Cardiac muscle cell (in vitro differentiated cells and primary cell): ENCODE data around the gene MPND. TPM values are rescaled to one million over a fixed set of nuclear protein-coding genes. Genes with fewer than 3 reads are reported as not detected.

ENCODE experiments used
- DNase-seq, 2 donors: peaks; one replicate each; pipeline versions ENCODE4 v3.0.0 to v3.0.0-alpha.2; 2010 to 2017; ENCODE audit warnings: low read depth in 1 of 2, low spot score in 1 of 2
- H3K27ac ChIP-seq: fragments of 200-600 bp; sonication (generic); 2 replicates; pipeline ENCODE4 v1.5.1; 2016
- H3K27me3 ChIP-seq: fragments of 200-600 bp; sonication (generic); 2 replicates; pipeline ENCODE4 v1.6.0; 2016; ENCODE audit warnings: control low read depth
- H3K36me3 ChIP-seq: fragments of 200-600 bp; sonication (generic); 2 replicates; pipeline ENCODE4 v1.5.1; 2016; ENCODE audit warnings: control low read depth
- H3K4me1 ChIP-seq: fragments of 200-600 bp; sonication (generic); 2 replicates; pipeline ENCODE4 v1.8.1; 2017; ENCODE audit warnings: low read depth, mild to moderate bottlenecking, mixed run types
- H3K4me3 ChIP-seq: fragments of 200-600 bp; sonication (generic); 2 replicates; pipeline ENCODE4 v1.5.1; 2016; ENCODE audit warnings: mild to moderate bottlenecking
- H3K9me3 ChIP-seq: fragments of 200-600 bp; sonication (generic); 2 replicates; pipeline ENCODE4 v1.5.1; 2017; ENCODE audit warnings: low read depth, mild to moderate bottlenecking, control low read depth
- CTCF ChIP-seq: IDR thresholded peaks from 2 replicates; pipeline ENCODE4 v1.5.1; 2012; ENCODE audit warnings: low read depth, mild to moderate bottlenecking, low read length
- polyA plus RNA-seq: library from polyadenylated mRNA; unstranded; fragments of >200 nt; fragmentation: Nextera tagmentation; extraction: Ambion mirVana; gene quantifications from 2 replicates; pipeline ENCODE4 v1.2.1, GENCODE V29; 2016
- total RNA-seq: library from RNA; depleted of rRNA; stranded (reverse); fragments of >200 nt; gene quantifications from 2 replicates; pipeline ENCODE4 v1.2.3, GENCODE V29; 2016

Gene MPND
- total and polyA plus RNA-seq, 2 experiments from 2014 or later, result 19.2 to 19.8 TPM

GRCh38 chr19:4390567-4391305, 47.4 kb downstream of the MPND start:
- Histone ChIP-seq H3K36me3 (peaks cover 2% of the 10 kb centered on the region), H3K4me1 (peaks cover 55% of the 10 kb centered on the region), H3K27ac (peak overlapping the region; percentile 96), H3K9me3 (no peaks in the 10 kb centered on the region), H3K27me3 (no peaks in the 10 kb centered on the region), H3K4me3 (peak overlapping the region; percentile 15)
- TF ChIP-seq CTCF, result no peak
- DNase-seq, result peak; percentile 50 to 88

GRCh38 chr19:4391306-4391693, 47.9 kb downstream of the MPND start:
- peak in 1 of 2 donors; percentile 25 for DNase-seq
- Histone ChIP-seq H3K27me3 (no peaks in the 10 kb centered on the region), H3K4me1 (peaks cover 55% of the 10 kb centered on the region), H3K9me3 (no peaks in the 10 kb centered on the region), H3K4me3 (peak overlapping the region; percentile 15), H3K36me3 (peaks cover 2% of the 10 kb centered on the region), H3K27ac (peak overlapping the region; percentile 96)
- TF ChIP-seq CTCF, result no peak

- peaks cover 55% of the 10 kb centered on the region for H3K4me1 ChIP-seq
- H3K9me3 ChIP-seq, result no peaks in the 10 kb centered on the region
- H3K27me3 ChIP-seq, result no peaks in the 10 kb centered on the region
- no peak overlapping the region for H3K4me3 ChIP-seq
- DNase-seq, result peak in 1 of 2 donors; percentile 72
- no peak for TF ChIP-seq CTCF
- peak overlapping the region; percentile 96 for H3K27ac ChIP-seq
- peaks cover 2% of the 10 kb centered on the region for H3K36me3 ChIP-seq
These were observed 48.5 kb downstream of the MPND start for GRCh38 chr19:4391701-4392483.

- Histone ChIP-seq H3K27me3 (no peaks in the 10 kb centered on the region), H3K9me3 (no peaks in the 10 kb centered on the region), H3K27ac (peak overlapping the region; percentile 96), H3K4me3 (no peak overlapping the region), H3K36me3 (no peaks in the 10 kb centered on the region), H3K4me1 (peaks cover 46% of the 10 kb centered on the region)
- TF ChIP-seq CTCF, result no peak
- DNase-seq, result peak; percentile 65 to 71
These were observed 50.7 kb downstream of the MPND start for GRCh38 chr19:4393947-4394590.

GRCh38 chr19:4396949-4397783, 53.8 kb downstream of the MPND start:
- no peaks in the 10 kb centered on the region for H3K36me3 ChIP-seq
- no peaks in the 10 kb centered on the region for H3K9me3 ChIP-seq
- H3K27ac ChIP-seq, result peak overlapping the region; percentile 61
- H3K4me1 ChIP-seq, result peaks cover 21% of the 10 kb centered on the region
- no peak for DNase-seq
- no peaks in the 10 kb centered on the region for H3K27me3 ChIP-seq
- H3K4me3 ChIP-seq, result no peak overlapping the region
- TF ChIP-seq CTCF, result no peak
